GM18909 (cell line): ENCODE data around the gene SLC1A4.
"Not testable (repeated sequence)": the region's sequence is repeated elsewhere in the genome, so short reads cannot be mapped to it uniquely, and the experiment has no call there.

Experiments
- ATAC-seq: cut with Tn5 transposase; IDR thresholded peaks from one replicate; pipeline ENCODE4 v1.9.1; 2021; ENCODE audit warnings: mild to moderate bottlenecking; ENCODE audit not compliant: unreplicated experiment, poor library complexity

The SLC1A4 gene

DNA sequence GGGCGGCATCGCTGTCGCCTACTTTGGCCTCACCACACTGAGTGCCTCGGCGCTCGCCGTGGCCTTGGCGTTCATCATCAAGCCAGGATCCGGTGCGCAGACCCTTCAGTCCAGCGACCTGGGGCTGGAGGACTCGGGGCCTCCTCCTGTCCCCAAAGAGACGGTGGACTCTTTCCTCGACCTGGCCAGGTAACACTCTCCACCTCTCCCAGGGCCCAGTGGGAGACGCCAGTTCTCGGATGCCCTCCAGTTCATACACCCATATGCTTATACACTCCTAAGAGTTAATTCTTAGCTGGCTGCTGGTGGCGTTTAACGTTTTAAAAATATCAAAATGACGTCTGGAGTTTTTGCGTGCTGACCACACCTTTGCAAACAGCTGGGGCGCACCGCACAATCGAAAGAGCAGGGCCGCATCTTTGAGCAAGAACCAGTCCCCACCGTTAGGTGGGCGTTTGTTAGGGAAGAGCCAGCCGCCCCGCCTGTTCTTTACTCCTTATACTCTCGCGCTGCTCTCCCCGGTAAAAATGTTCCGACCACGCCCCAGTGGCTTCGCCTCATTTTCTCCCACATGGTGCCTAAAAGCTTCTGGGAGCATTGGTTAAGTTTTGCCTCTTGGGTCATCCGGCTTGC is 899 bp downstream of the SLC1A4 start:
- ATAC-seq = peak; percentile 0

DNA sequence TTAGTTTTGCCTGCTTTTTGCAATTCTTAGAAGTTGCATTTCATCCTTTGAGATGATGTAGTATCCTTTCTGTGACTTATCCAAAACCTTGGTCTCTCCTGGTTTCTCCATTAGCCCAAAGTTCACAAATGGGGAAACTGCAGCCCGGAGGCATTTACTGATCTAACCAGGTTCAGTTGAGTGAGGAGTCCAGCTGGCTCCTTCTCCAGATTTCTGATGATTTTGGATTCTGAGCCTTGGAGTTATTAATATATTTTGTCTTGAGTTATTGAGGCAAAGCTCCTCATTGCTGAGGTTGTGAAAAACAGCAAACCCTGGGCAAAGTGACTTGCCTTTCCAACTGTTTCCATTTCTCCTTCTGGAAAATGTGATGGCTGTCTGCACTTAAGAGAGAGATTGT is 1.7 kb downstream of the SLC1A4 start:
- ATAC-seq = no peak

DNA sequence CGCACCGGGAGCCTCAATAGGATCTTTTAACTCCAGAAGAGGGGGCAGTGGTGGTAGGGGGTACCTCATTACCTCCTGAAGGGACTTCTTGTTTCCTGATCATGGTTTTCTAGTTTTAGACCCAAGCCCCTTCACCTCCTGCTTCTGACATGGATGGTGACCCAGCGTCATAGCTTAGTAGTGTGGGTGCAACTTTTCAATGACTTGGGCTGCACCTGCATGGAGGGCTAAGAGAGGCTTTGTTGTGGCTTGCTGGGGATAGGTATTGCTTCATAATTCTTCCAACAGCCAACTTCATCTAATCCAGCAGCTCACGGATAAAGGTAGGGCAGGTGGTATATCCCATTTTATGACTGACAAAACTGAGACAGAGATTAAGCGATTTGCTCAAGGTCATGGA is 3.0 kb downstream of the SLC1A4 start:
- no peak for ATAC-seq

DNA sequence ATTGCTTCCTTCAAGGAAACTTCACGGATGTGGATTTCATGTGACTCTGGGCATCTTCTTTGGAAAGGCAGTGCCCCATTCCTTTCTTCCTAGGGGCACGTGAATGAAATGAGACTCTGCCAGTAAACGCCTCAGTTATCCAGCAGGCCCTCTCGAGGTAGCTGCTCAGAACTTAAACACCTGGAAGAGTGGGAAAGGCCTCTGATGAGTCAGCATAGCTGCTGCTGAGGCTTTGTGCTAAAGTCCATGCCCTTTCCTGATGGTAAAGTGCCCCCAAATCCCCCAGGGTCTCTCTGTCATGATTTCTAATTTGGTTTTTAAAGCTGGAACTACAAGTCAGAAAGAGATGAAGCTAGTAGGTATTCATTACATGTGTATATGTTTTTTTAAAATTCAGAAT is 3.8 kb downstream of the SLC1A4 start:
- ATAC-seq = no peak

DNA sequence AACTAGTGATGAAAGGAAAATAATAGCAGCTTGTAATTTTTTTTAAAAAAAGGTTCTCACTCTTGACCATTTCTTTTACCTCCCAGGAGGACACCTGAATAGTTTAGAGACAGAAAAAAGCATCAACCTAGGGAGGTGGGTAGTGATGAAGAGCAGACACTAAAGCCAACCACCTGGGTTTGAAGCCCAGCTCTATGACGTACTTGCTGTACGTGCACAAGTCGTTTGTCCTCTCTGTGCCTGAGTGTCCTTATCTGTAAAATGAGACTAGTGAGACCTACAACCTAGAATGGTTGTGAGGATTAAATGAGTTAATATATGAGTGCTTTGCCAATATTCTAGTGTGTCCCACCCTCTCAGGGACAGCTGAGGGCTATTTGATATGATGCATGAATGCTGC is 5.8 kb downstream of the SLC1A4 start:
- no peak for ATAC-seq

DNA sequence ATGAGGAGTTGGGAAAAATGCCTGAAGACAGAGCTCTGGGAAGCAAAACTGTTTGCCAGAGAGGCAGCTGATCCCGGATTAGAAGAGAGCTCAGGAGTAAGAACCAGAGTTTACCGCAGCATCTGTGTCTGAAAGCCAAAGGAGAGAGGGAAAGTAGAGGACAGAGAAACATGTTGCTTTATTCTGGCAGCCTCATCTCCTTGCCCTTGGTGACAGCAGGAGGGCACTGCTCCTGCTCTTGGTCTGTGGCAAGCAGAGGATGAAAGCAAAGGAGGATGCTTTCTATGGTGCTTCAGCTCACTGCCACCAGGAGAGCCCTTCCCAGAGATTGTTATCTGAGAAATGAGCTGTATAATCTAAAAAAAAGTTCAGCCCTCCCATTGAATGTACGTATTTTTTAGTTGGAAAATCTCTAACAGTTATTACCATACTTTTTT is 7.7 kb downstream of the SLC1A4 start:
- no peak for ATAC-seq

DNA sequence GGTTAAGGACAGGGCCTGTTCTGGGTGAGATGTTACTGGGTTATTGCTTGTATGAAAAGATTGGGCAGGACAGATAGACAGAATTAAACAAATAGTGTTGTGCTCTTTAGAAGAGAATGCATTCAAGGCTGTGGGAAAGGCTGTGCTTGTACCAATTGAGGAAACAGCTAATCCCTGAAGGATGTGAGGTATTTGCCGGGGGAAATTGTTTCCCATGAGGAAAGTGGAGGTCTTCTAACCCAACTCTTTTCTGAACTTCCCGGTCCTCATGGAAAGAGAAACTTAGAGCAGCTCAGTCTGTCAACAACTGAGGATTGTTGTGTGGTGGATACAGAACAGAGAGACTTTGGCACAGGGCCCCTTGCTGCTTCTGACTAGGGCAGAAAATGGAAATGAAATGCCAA is 9.5 kb downstream of the SLC1A4 start:
- ATAC-seq = no peak

DNA sequence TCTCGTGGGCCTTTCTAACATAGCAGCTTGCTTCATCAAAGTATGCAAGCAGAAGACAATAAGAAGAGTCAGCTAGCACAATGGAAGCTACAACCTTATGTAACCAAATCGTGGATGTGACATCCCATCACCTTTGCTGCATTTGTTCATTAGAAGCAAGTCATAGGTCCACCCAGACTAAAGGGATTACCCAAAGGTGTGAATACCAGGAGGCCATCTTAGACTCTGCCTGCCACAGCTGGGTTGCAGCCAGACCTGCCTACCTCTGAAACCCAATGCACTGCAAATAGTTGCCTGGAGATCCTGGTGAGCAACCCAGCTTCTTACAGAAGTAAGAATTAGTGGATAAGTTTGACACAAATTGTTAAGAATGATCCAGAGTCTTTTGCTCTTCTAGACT is 10.6 kb downstream of the SLC1A4 start:
- no peak for ATAC-seq

DNA sequence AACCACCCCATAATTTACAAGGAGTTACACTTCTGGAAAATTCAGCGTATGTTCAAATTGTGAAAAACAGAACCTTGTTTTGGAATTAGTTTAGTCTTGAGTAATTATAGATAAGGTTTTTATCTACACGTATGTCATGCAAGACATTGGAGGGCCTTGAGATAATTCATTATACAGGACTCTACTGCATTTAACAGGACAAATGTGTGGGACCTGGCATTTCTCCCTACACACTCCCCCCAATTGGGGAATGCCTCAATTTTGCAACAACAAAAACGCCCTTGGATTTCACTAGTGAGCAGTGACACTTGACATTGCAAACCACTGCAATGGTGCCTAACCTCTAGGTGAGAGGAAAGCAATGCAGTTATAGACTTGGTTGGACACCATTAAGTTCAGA is 11.4 kb downstream of the SLC1A4 start:
- ATAC-seq = no peak

DNA sequence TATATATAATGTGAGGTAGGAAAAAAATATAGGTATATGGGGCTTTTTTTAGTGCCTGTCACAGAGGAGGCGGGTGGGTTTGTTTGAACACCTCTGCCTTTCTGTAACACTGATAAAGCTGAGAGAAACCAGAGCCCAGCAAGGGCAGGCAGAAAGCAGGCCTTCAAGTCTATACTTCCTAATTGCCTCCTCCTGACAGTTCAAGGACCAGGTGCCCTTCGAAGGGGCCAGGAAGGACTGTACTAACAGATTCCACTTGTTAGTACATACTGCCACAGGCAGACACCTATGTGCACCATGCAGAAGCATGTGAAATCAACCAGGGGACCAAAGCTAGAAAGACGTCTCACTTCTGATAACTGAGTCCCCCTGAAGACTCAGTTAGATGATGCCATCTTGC is 13.8 kb downstream of the SLC1A4 start:
- no peak for ATAC-seq

DNA sequence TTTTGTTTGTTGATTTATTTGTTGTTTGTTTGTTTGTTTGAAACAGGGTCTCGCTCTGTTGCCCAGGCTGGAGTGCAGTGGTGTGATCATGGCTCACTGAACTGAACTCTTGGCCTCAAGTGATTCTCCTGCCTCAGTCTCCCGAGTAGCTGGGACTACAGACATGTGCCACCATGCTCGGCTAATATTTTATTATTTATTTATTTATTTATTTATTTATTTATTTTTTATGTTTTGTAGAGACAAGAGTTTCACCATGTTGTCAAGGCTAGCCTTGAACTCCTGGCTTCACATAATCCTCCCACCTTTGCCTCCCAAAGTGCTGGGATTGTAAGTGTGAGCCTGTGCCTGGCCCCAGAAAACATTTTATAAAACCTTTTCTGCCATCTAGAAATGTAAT is 15.0 kb downstream of the SLC1A4 start:
- ATAC-seq = not testable (repeated sequence)

DNA sequence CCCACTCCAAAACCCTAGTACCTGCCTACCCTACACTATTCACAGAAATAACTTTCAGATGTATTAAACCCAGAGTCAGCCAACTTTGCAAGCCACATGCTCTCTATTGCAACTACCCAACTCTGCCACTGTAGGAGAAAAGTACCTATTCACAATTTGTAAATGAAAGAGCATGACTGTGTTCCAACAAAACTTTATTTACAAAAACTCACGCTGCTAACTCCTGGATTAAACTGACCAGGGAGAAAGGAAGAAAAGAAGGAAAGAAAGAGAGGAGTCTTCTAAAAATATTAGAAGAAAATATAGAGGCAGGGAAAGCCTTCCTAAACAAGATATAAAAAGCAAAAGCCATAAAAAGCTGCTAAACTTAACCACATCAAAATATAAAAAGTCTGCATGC is 24.6 kb downstream of the SLC1A4 start:
- ATAC-seq = no peak

DNA sequence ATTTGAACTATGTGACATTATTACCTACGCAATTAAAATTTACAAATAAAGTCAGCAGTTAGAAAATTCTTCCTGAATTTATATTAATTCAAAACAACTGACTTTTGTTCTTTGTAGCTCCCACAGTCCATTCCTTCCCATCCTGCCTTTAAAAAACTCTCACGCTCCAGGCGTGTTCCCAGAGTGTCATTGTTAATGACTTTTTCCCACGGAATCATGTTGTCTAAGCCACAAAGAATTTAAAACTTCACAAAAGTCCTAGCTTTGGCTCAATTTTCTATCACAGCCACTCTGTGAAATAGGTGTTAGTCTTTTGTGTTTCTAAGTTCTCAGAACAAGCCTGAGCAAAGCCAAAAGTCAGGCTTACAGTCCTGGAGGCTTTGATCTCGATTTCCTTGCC is 26.5 kb downstream of the SLC1A4 start:
- ATAC-seq = no peak

DNA sequence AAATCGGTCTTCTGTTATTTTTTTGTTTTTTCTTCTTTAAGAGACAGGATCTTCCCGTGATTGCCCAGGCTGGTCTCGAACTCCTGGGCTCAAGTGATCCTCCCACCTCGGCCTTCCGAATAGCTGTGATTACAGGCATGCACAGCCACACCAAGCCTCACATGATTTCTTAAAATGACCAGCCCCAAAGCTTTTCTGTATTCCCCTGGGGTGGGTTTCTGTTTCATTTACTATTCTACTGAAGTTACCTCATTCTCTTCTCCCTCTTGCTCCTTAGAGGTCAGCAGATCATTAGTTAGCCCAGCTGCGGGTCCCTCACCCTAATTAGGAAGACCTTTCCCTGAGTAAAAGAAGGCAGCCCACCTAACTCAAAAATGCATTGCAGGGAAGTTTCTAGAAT is 27.6 kb downstream of the SLC1A4 start:
- ATAC-seq = peak; percentile 51

DNA sequence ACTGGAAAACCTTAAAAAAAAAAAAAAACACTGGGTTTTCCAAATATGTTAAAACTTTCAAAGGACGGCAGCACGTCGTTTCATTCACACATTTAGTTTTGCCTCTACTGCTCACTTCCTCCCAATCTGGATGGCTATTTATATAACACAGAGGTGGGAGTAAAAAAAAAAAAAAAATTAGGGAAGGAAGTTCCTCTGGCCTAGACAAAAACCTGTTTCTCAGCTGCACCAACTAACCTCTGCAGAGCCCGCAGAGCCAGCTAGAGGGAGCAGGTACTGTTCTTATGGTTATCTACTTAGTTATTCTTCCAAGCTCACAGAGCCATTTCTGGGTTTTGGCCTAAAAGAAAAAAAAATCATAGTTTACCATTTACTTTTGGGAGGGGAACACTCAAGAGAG is 28.1 kb downstream of the SLC1A4 start:
- ATAC-seq = no peak

DNA sequence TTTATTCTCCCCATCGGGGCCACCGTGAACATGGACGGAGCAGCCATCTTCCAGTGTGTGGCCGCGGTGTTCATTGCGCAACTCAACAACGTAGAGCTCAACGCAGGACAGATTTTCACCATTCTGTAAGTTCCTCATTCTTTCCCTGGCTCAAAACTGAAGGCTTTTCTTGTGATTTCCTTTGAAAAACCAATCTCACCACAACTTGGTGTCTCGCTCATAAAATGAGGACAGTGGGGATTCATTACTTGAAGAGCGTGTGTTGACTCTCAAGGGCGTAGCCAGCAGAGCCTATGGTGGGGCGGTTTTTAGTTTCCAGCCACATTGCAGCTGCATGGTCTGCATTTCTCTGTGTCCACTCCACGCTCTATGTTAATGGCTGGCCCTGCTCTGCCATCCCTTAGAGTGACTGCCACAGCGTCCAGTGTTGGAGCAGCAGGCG is 29.0 kb downstream of the SLC1A4 start:
- no peak for ATAC-seq

DNA sequence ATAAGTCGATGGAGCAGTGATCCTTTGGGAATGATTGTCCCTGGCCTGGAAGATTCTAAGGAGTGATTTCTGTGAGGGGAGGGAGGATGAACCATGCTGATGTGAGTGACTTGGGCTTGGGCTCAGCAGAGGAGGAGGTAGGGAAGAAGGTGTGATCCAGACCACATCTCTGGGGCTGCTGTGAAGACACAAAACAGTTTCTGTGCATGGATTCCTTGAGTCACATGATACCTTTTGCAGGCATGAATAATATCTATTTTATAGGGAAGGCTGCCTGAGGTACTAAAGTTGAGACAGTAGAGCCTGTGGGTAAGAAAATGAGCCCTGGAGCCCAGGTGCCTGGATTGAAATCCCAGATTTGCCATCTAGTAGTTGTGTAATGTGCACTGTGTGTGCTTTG is 29.8 kb downstream of the SLC1A4 start:
- ATAC-seq = no peak

DNA sequence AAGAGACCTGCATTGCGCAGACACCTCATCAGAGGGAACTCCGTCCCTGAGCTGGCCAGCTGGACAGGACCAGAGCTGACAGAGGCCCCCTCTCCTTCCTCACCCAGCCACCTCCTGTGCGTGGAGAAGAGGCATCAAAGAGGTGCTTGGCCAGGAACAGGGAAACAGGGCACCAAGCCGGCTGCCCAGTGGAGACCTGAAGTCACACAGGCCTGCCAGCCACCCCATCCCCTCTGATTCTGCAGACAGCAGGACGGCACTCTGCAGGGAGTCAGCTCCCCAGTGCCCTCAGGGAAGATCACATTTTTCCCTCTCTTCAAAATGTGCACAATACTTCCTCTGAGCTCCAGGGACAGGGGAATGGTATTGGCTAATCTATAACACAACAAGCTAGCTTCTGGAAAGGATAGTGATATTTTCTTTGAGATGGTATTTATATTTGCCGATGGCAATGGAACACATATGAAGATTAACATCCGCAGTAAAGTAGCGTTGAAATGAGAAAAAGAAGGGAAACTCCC is 30.5 kb downstream of the SLC1A4 start:
- no peak for ATAC-seq

DNA sequence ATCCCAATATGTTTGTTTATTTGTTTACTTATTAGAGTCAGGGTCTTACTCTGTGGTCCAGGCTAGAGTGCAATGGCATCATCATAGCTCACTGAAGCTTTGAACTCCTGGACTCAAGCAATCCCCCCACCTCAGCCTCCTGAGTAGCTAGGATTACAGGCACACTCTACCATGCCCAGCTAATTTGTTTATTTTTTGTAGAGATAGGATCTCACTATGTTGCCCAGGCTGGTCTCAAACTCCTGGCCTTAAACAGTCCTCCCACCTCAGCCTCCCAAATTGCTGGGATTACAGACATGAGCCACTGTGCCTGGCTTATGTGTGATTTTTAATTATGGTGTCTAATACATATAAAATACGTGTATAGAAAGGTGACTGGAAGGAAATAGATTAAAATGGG is 31.1 kb downstream of the SLC1A4 start:
- not testable (repeated sequence) for ATAC-seq

DNA sequence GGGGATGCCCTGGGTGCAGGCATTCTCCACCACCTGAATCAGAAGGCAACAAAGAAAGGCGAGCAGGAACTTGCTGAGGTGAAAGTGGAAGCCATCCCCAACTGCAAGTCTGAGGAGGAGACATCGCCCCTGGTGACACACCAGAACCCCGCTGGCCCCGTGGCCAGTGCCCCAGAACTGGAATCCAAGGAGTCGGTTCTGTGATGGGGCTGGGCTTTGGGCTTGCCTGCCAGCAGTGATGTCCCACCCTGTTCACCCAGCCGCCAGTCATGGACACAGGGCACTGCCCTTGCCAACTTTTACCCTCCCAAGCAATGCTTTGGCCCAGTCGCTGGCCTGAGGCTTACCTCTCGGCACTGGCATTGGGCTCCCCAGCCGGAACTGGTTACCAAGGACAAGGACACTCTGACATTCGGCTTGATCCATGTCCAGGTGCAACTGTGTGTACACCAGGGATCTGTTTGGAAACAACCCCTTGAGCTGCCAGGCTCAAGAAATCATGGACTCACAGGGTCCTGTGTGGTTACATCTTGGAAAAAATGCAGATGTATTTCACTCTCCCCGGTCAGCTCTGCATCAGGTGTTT is 31.8 kb downstream of the SLC1A4 start:
- ATAC-seq = no peak

DNA sequence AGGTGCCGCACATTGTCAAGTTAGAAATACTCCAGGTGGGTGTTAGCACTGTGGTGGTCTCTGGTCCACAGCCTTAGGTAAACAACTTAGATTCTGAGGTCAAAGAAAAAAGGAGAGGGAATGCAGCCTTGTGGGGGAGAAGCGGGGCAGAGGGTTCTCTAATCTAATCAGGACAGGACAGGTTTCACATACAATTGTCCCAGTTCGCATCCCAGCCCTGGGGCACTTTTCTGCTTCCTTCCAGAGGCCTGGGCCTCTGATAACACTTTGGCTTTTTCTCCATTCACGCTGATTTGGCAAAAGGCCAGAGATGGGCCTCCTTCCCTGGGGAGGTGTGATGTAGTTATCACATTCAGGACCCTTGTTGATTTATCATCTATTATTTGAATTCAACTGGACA is 32.5 kb downstream of the SLC1A4 start:
- ATAC-seq = no peak

DNA sequence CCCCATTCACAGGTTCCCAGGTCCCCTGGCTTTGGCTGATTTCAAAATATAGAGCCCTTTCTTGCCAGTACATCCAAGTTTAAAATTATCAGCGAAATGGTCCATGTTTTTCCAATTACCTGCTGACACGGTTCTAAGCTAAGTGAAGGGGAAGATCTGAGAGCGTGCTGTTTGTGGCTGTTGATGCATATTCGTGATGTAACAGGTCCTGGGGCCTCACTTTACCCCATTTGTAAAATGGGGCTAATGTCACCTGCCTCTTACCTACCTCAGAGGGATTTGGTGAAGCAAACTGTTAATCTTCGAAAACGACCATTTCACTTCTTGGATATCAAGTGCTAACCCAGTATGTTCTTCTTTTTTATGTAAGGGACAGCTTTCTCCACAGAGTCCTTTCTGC is 33.0 kb downstream of the SLC1A4 start:
- no peak for ATAC-seq
